ENCODE measurements around the gene DSCAML1.

DNA sequence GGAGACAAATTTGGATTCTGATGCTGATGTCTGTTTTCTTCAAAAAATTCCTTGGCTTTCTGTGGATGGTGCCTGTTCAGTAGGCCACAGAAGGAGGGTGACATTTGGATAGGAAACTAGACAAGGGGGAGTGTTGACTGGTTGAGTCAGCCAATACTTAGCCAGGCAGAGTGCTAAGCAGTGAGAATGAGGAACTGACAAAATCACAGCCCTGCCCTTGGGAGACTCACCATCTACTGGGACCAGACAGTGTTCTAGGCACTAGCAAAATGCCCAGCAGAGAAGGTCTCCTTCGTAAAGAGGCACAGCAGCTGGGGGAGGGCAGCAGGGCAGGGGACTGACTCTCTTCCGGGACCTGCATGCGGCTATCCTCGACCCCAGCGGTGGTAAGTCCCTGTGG, 190.2 kb downstream of the DSCAML1 start:
- TF ChIP-seq POLR2AphosphoS5 (IDR thresholded peaks at IDR 0.05; ENCODE audit: low read depth, low read length) (no peak), SPI1 (IDR thresholded peaks at IDR 0.05; ENCODE audit: low read depth, low read length) (peak; percentile 84), POLR2A (IDR thresholded peaks at IDR 0.05; ENCODE audit: low read depth, low read length) (no peak), TAF1 (IDR thresholded peaks at IDR 0.05; ENCODE audit: low read depth, low read length) (no peak), PAX5 (IDR thresholded peaks at IDR 0.05; ENCODE audit: insufficient read depth, low read length, severe bottlenecking) (no peak)

Data from GM12891 (cell line).